PC-9 (cell line): ENCODE results near the gene TRIM44. TPM values are rescaled to one million over a fixed set of nuclear protein-coding genes. Genes with fewer than 3 reads are reported as not detected.

Source experiments
- BruUV-seq: library from RNA; stranded (reverse); fragments of 400-500 nt; replicated peaks from 2 replicates; lab custom pipeline; 2021; lab: Mats Ljungman, UMichigan
- CTCF ChIA-PET: fragments of 300-600 bp; sonication (Branson Sonifier 250); formaldehyde crosslinking; loops from one replicate; lab custom pipeline; 2022; ENCODE audit warnings: antibody characterized with exemption; lab: Charles Lee
- POLR2A ChIA-PET: fragments of 300-600 bp; sonication (Branson Sonifier 250); formaldehyde crosslinking; loops from one replicate; lab custom pipeline; 2022; ENCODE audit warnings: antibody characterized with exemption; ENCODE audit not compliant: unreplicated experiment; lab: Charles Lee
- DNase-seq, 2 experiments: peaks; one replicate each; pipeline versions ENCODE4 v3.0.0 to v3.0.0-alpha.2; 2015 to 2022; ENCODE audit warnings: mixed read lengths in 1 of 2
- H2AFZ ChIP-seq: fragments of 200-600 bp; sonication (generic); 2 replicates; pipeline ENCODE4 v1.8.1; 2017; ENCODE audit warnings: antibody characterized with exemption
- H3F3A ChIP-seq: fragments of 200-600 bp; sonication (generic); 2 replicates; pipeline ENCODE4 v1.8.1; 2017; ENCODE audit warnings: antibody characterized with exemption, mild to moderate bottlenecking, low read depth; ENCODE audit not compliant: insufficient read depth
- H3K27ac ChIP-seq: fragments of 200-600 bp; sonication (generic); 2 replicates; pipeline ENCODE4 v1.6.1; 2016; ENCODE audit warnings: mixed run types
- H3K27me3 ChIP-seq: fragments of 200-600 bp; sonication (generic); 2 replicates; pipeline ENCODE4 v1.6.1; 2016; ENCODE audit warnings: low read depth, mixed run types; ENCODE audit not compliant: insufficient read depth
- H3K36me3 ChIP-seq: fragments of 200-600 bp; sonication (generic); 2 replicates; pipeline ENCODE4 v1.6.1; 2016; ENCODE audit warnings: low read depth, mixed run types
- H3K4me1 ChIP-seq: fragments of 200-600 bp; sonication (generic); replicated peaks from 2 replicates; pipeline ENCODE4 v1.6.1; 2016; ENCODE audit warnings: mixed run types; ENCODE audit not compliant: insufficient read depth
- H3K4me2 ChIP-seq: fragments of 200-600 bp; sonication (generic); 2 replicates; pipeline ENCODE4 v1.6.1; 2017; ENCODE audit warnings: mixed run types
- H3K4me3 ChIP-seq: fragments of 200-600 bp; sonication (generic); 2 replicates; pipeline ENCODE4 v1.6.1; 2016; ENCODE audit warnings: mixed run types
- H3K79me2 ChIP-seq: fragments of 200-600 bp; sonication (generic); 2 replicates; pipeline ENCODE4 v1.6.1; 2017; ENCODE audit warnings: low read depth, mixed run types
- H3K9me2 ChIP-seq: fragments of 200-600 bp; sonication (generic); 2 replicates; pipeline ENCODE4 v1.8.1; 2017; ENCODE audit warnings: mild to moderate bottlenecking; ENCODE audit not compliant: insufficient read depth
- H3K9me3 ChIP-seq: fragments of 200-600 bp; sonication (generic); 2 replicates; pipeline ENCODE4 v1.8.1; 2016; ENCODE audit warnings: low read depth; ENCODE audit not compliant: insufficient read depth
- H4K20me1 ChIP-seq: fragments of 200-600 bp; sonication (generic); 2 replicates; pipeline ENCODE4 v1.8.1; 2017; ENCODE audit not compliant: insufficient read depth
- CTCF ChIP-seq: fragments of 200-600 bp; sonication (generic); conservative IDR thresholded peaks from 2 replicates; pipeline ENCODE4 v1.6.1; 2017; ENCODE audit warnings: mixed run types, antibody characterized with exemption, mild to moderate bottlenecking, moderate library complexity
- EZH2 ChIP-seq: fragments of 200-600 bp; sonication (generic); IDR thresholded peaks from 2 replicates; pipeline ENCODE4 v1.8.0; 2017; ENCODE audit warnings: antibody characterized with exemption, low read depth
- intact Hi-C: fragments of 100-400 bp; cut with micrococcal nuclease; formaldehyde crosslinking; loops from one replicate; pipeline ENCODE4 v1.10.0; 2022; ENCODE audit not compliant: unreplicated experiment
- total RNA-seq: library from RNA; stranded (reverse); gene quantifications from 2 replicates; pipeline ENCODE4 v1.2.3, GENCODE V29; 2021

TRIM44 gene
- total RNA-seq, 1 experiment from 2014 or later = 100 TPM

GRCh38 chr11:35787013-35787504 lies 124.5 kb downstream of the TRIM44 start:
- H3K27me3 ChIP-seq = no peaks in the 10 kb centered on the region
- H3K4me3 ChIP-seq = no peak overlapping the region
- POLR2A ChIA-PET = no interaction called here
- peaks cover 20% of the 10 kb centered on the region for H3K79me2 ChIP-seq
- no peaks in the 10 kb centered on the region for H3K9me2 ChIP-seq
- BruUV-seq = no TSS peak
- H3K9me3 ChIP-seq = no peaks in the 10 kb centered on the region
- TF ChIP-seq CTCF (no peak), EZH2 (no peak)
- H3K4me1 ChIP-seq = 0 out of 2 replicates have a peak, but pooled peaks cover 4% of the 10 kb centered on the region
- no peak for DNase-seq
- H4K20me1 ChIP-seq = peaks cover 4% of the 10 kb centered on the region; the same call in 1 of the 2 replicates
- no peak overlapping the region for H3K4me2 ChIP-seq
- no peak overlapping the region for H2AFZ ChIP-seq
- CTCF ChIA-PET = no interaction called here
- no peaks in the 10 kb centered on the region for H3K36me3 ChIP-seq
- H3K27ac ChIP-seq = no peak overlapping the region
- intact Hi-C loops = no loop called here
- no peaks in the 10 kb centered on the region for H3F3A ChIP-seq

GRCh38 chr11:35787626-35788025 lies 125.1 kb downstream of the TRIM44 start:
- Histone ChIP-seq H3K27ac (no peak overlapping the region), H3K4me1 (0 out of 2 replicates have a peak, but pooled peaks cover 4% of the 10 kb centered on the region), H3K79me2 (peaks cover 21% of the 10 kb centered on the region; the same call in 1 of the 2 replicates), H3F3A (no peaks in the 10 kb centered on the region), H3K4me3 (no peak overlapping the region), H3K4me2 (no peak overlapping the region), H3K36me3 (no peaks in the 10 kb centered on the region), H2AFZ (no peak overlapping the region), H4K20me1 (0 out of 2 replicates have a peak, but pooled peaks cover 3% of the 10 kb centered on the region), H3K9me3 (no peaks in the 10 kb centered on the region), H3K9me2 (no peaks in the 10 kb centered on the region), H3K27me3 (no peaks in the 10 kb centered on the region)
- CTCF ChIA-PET = no interaction called here
- no peak for DNase-seq
- POLR2A ChIA-PET = no interaction called here
- intact Hi-C loops = no loop called here
- no TSS peak for BruUV-seq
- no peak for TF ChIP-seq CTCF
- TF ChIP-seq EZH2 = no peak

- H3K4me1 ChIP-seq = peaks cover 28% of the 10 kb centered on the region
- no peaks in the 10 kb centered on the region for H3K9me2 ChIP-seq
- H3F3A ChIP-seq = peaks cover 28% of the 10 kb centered on the region
- no peaks in the 10 kb centered on the region for H4K20me1 ChIP-seq
- no peak overlapping the region for H3K27ac ChIP-seq
- TF ChIP-seq EZH2 (no peak), CTCF (no peak)
- H3K4me2 ChIP-seq = no peak overlapping the region
- no TSS peak for BruUV-seq
- intact Hi-C loops = loop anchor here (10.0 kb wide), 1 partner anchor 353 kb away; no protein-coding TSS in a partner anchor
- no peak overlapping the region for H3K4me3 ChIP-seq
- no peaks in the 10 kb centered on the region for H3K27me3 ChIP-seq
- POLR2A ChIA-PET = no interaction called here
- peaks cover 10% of the 10 kb centered on the region; the same call in 1 of the 2 replicates for H3K36me3 ChIP-seq
- CTCF ChIA-PET = interaction anchor here (1.6 kb wide), 1 partner anchor 30 kb away, joined by 5 read pairs; no protein-coding TSS in a partner anchor
- no peak overlapping the region for H2AFZ ChIP-seq
- no peaks in the 10 kb centered on the region for H3K9me3 ChIP-seq
- DNase-seq = no peak
- H3K79me2 ChIP-seq = peaks cover 27% of the 10 kb centered on the region
Measured at GRCh38 chr11:35791088-35791958, 128.7 kb downstream of the TRIM44 start.
